ENCODE measurements around the gene NR2E3. TPM values are rescaled to one million over a fixed set of nuclear protein-coding genes. Genes with fewer than 3 reads are reported as not detected.

The NR2E3 gene
- total and polyA plus RNA-seq, 4 donors, result 0.06 to 0.80 (median 0.30) TPM

DNA sequence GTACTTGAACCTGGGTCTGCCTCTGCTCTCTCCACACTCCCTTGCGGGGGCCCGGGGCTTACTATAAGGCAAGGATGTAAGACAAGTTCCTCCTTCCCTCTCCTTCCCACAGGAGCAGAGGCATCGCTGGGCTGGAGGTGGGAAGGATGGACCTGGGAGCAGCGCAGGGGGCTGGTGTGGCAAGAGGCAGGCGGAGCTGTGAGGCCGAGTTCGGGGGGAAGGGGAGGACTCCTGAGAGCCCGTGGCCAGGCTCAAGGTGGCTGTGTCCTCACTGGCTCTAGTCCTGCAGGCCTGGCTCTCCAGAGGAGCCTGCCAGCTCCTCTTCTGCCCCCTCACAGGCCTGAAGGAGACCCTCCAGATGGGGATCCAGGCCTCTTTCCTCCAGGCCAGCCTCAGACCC is 1.0 kb upstream of the NR2E3 start:
- WGBS, 2 donors, result 85 to 88% methylated on average over 8 of the region's 8 CpGs
- Histone ChIP-seq H3K4me1 (ENCODE audit: control insufficient read depth in 5 of 5, insufficient read depth in 5 of 5, low read length in 5 of 5) (peaks cover 0 to 31% (median 4%) of the 10 kb centered on the region in 5 donors), H3K27ac (ENCODE audit: low read depth in 1 of 2, low read length in 1 of 2) (no peak overlapping the region), H3K36me3 (ENCODE audit: control insufficient read depth in 4 of 4, insufficient read depth in 4 of 4, low read length in 4 of 4) (no peaks in the 10 kb centered on the region), H3K9ac (ENCODE audit: insufficient read depth in 1 of 2, low read length in 2 of 2) (no peak overlapping the region), H3K27me3 (ENCODE audit: control insufficient read depth in 3 of 3, insufficient read depth in 3 of 3, low read length in 2 of 3) (no peaks in the 10 kb centered on the region), H3K4me3 (no peak overlapping the region), H3K9me3 (ENCODE audit: control insufficient read depth in 4 of 4, insufficient read depth in 3 of 4, low read length in 3 of 4) (peaks cover 0 to 2% (median 0%) of the 10 kb centered on the region in 4 donors)
- ATAC-seq (ENCODE audit: insufficient read depth, low FRiP score), result no peak
- TF ChIP-seq, protein P1, sequence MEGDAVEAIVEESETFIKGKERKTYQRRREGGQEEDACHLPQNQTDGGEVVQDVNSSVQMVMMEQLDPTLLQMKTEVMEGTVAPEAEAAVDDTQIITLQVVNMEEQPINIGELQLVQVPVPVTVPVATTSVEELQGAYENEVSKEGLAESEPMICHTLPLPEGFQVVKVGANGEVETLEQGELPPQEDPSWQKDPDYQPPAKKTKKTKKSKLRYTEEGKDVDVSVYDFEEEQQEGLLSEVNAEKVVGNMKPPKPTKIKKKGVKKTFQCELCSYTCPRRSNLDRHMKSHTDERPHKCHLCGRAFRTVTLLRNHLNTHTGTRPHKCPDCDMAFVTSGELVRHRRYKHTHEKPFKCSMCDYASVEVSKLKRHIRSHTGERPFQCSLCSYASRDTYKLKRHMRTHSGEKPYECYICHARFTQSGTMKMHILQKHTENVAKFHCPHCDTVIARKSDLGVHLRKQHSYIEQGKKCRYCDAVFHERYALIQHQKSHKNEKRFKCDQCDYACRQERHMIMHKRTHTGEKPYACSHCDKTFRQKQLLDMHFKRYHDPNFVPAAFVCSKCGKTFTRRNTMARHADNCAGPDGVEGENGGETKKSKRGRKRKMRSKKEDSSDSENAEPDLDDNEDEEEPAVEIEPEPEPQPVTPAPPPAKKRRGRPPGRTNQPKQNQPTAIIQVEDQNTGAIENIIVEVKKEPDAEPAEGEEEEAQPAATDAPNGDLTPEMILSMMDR (IDR thresholded peaks at IDR 0.05; ENCODE audit: control extremely low read depth, extremely low read depth), result no peak
- no peak for DNase-seq

DNA sequence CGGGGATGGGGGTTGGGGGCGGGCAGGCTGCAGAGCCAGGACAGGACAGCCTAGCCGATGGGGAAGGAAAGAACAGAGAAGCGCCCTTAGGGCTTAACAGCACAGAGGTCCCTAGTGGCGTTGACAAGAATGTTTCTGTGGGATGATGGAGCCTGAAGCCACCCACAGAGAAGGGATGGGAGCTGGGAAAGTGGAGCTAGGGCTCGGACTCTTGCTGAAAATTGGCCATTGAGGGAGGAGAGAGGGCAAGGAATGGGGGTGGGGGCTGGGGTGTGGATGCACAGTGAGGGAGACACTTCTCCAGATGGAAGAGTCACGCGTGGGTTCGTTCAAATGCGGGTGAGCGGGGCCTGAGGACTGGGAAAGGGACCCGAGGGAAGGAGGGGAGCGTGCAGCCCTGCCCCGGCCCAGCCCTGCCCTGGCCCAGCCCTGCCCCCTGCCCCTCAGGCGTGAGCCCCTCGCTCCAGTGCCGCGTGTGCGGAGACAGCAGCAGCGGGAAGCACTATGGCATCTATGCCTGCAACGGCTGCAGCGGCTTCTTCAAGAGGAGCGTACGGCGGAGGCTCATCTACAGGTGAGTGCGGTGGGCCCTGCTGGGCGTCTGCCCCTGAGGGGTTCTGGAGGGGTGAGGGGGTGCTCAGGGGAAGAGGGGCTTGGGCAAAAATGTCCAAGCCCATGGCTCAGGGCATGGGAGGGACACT is 832 bp downstream of the NR2E3 start:
- Histone ChIP-seq H3K9ac (ENCODE audit: insufficient read depth in 1 of 2, low read length in 2 of 2) (no peak overlapping the region), H3K27ac (ENCODE audit: low read depth in 1 of 2, low read length in 1 of 2) (no peak overlapping the region), H3K27me3 (ENCODE audit: control insufficient read depth in 3 of 3, insufficient read depth in 3 of 3, low read length in 2 of 3) (no peaks in the 10 kb centered on the region), H3K9me3 (ENCODE audit: control insufficient read depth in 4 of 4, insufficient read depth in 3 of 4, low read length in 3 of 4) (peaks cover 0 to 2% (median 0%) of the 10 kb centered on the region in 4 donors), H3K4me1 (ENCODE audit: control insufficient read depth in 5 of 5, insufficient read depth in 5 of 5, low read length in 5 of 5) (peaks cover 0 to 25% (median 0%) of the 10 kb centered on the region in 5 donors), H3K36me3 (ENCODE audit: control insufficient read depth in 4 of 4, insufficient read depth in 4 of 4, low read length in 4 of 4) (no peaks in the 10 kb centered on the region), H3K4me3 (no peak overlapping the region)
- no peak for DNase-seq
- TF ChIP-seq, protein P1 (IDR thresholded peaks at IDR 0.05; ENCODE audit: control extremely low read depth, extremely low read depth), result no peak
- WGBS, 2 donors, result 87 to 92% methylated on average over 27 of the region's 27 CpGs
- no peak for ATAC-seq (ENCODE audit: insufficient read depth, low FRiP score)

DNA sequence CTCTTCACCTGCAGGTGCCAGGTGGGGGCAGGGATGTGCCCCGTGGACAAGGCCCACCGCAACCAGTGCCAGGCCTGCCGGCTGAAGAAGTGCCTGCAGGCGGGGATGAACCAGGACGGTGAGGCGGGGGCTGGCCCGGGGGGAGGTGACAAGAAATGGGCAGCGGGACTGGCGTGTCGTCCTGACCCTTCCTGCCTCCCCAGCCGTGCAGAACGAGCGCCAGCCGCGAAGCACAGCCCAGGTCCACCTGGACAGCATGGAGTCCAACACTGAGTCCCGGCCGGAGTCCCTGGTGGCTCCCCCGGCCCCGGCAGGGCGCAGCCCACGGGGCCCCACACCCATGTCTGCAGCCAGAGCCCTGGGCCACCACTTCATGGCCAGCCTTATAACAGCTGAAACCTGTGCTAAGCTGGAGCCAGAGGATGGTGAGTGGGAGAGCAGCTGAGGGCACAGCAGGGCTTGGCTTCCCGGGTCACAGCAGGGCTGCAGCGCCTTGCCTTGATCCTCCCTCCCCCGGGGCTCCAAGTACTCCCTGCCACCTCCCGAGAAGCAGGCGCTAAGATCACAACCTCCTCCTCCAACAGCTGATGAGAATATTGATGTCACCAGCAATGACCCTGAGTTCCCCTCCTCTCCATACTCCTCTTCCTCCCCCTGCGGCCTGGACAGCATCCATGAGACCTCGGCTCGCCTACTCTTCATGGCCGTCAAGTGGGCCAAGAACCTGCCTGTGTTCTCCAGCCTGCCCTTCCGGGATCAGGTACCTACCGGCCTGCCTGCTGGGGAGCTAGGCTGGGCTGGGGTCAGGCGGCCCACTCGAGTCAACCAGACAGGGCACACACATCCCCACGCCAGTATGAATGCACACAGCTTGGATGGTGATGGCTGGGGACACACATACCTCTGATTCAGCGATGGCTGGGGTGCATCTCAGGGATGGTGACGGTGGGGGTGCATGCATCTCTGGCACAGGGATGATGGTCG is 1.7 kb downstream of the NR2E3 start:
- Histone ChIP-seq H3K27me3 (ENCODE audit: control insufficient read depth in 3 of 3, insufficient read depth in 3 of 3, low read length in 2 of 3) (no peaks in the 10 kb centered on the region), H3K4me1 (ENCODE audit: control insufficient read depth in 5 of 5, insufficient read depth in 5 of 5, low read length in 5 of 5) (peaks cover 0 to 23% (median 0%) of the 10 kb centered on the region in 5 donors), H3K36me3 (ENCODE audit: control insufficient read depth in 4 of 4, insufficient read depth in 4 of 4, low read length in 4 of 4) (no peaks in the 10 kb centered on the region), H3K27ac (ENCODE audit: low read depth in 1 of 2, low read length in 1 of 2) (no peak overlapping the region), H3K4me3 (no peak overlapping the region), H3K9ac (ENCODE audit: insufficient read depth in 1 of 2, low read length in 2 of 2) (no peak overlapping the region), H3K9me3 (ENCODE audit: control insufficient read depth in 4 of 4, insufficient read depth in 3 of 4, low read length in 3 of 4) (peaks cover 0 to under 1% (median 0%) of the 10 kb centered on the region in 4 donors)
- 91 to 94% methylated on average over 37 to 38 of the region's 38 CpGs for WGBS, 2 donors
- no peak for ATAC-seq (ENCODE audit: insufficient read depth, low FRiP score)
- DNase-seq, result no peak
- TF ChIP-seq, protein P1 (IDR thresholded peaks at IDR 0.05; ENCODE audit: control extremely low read depth, extremely low read depth), result no peak

All from lung (tissue), 12 donors.